Activated T-cell treated with anti-CD3 and anti-CD28 coated beads, Interleukin-2, amount 50 U/mL, for 24 hours (primary cell): ENCODE results near the gene FAM168A.

Experiments
- DNase-seq: peaks from one replicate; pipeline ENCODE4 v3.0.0-alpha.2; 2020
- H3K27ac Mint-ChIP-seq: 2 replicates; pipeline ENCODE4 v1.8.0; 2020; ENCODE audit warnings: mild to moderate bottlenecking, mixed read lengths
- H3K27me3 Mint-ChIP-seq: 2 replicates; pipeline ENCODE4 v1.8.0; 2020; ENCODE audit warnings: mixed read lengths
- H3K36me3 Mint-ChIP-seq: 2 replicates; pipeline ENCODE4 v1.8.0; 2020; ENCODE audit warnings: low read depth, mixed read lengths
- H3K4me1 Mint-ChIP-seq: 2 replicates; pipeline ENCODE4 v1.8.0; 2020; ENCODE audit warnings: low read depth, mixed read lengths
- H3K4me3 Mint-ChIP-seq: 2 replicates; pipeline ENCODE4 v1.8.0; 2020; ENCODE audit warnings: mild to moderate bottlenecking, moderate library complexity, mixed read lengths
- H3K9me3 Mint-ChIP-seq: 2 replicates; pipeline ENCODE4 v1.8.0; 2020; ENCODE audit warnings: mixed read lengths

FAM168A gene

GRCh38 chr11:73391665-73392064, 206.2 kb downstream of the FAM168A start:
- no peak for DNase-seq
- peaks cover 82% of the 10 kb centered on the region for H3K36me3 Mint-ChIP-seq
- H3K27ac Mint-ChIP-seq: no peak overlapping the region
- peaks cover 13% of the 10 kb centered on the region for H3K4me1 Mint-ChIP-seq
- H3K4me3 Mint-ChIP-seq: no peak overlapping the region
- H3K9me3 Mint-ChIP-seq: no peaks in the 10 kb centered on the region
- no peaks in the 10 kb centered on the region for H3K27me3 Mint-ChIP-seq

GRCh38 chr11:73390601-73391565, 207.0 kb downstream of the FAM168A start:
- no peak overlapping the region for H3K4me3 Mint-ChIP-seq
- H3K4me1 Mint-ChIP-seq: peaks cover 20% of the 10 kb centered on the region
- peak overlapping the region; percentile 71 for H3K27ac Mint-ChIP-seq
- peaks cover 75% of the 10 kb centered on the region for H3K36me3 Mint-ChIP-seq
- DNase-seq: no peak
- no peaks in the 10 kb centered on the region for H3K27me3 Mint-ChIP-seq
- no peaks in the 10 kb centered on the region for H3K9me3 Mint-ChIP-seq

- DNase-seq: no peak
- H3K4me3 Mint-ChIP-seq: no peak overlapping the region
- peaks cover 30% of the 10 kb centered on the region for H3K4me1 Mint-ChIP-seq
- H3K36me3 Mint-ChIP-seq: peaks cover 71% of the 10 kb centered on the region
- no peaks in the 10 kb centered on the region for H3K9me3 Mint-ChIP-seq
- no peaks in the 10 kb centered on the region for H3K27me3 Mint-ChIP-seq
- H3K27ac Mint-ChIP-seq: peak overlapping the region; percentile 71
These were observed 208.0 kb downstream of the FAM168A start for GRCh38 chr11:73389916-73390315.

GRCh38 chr11:73389134-73389525, 208.8 kb downstream of the FAM168A start:
- Mint-ChIP-seq H3K36me3 (peaks cover 66% of the 10 kb centered on the region), H3K4me3 (no peak overlapping the region), H3K9me3 (no peaks in the 10 kb centered on the region), H3K27ac (no peak overlapping the region), H3K27me3 (no peaks in the 10 kb centered on the region), H3K4me1 (peaks cover 37% of the 10 kb centered on the region)
- DNase-seq: no peak

DNA sequence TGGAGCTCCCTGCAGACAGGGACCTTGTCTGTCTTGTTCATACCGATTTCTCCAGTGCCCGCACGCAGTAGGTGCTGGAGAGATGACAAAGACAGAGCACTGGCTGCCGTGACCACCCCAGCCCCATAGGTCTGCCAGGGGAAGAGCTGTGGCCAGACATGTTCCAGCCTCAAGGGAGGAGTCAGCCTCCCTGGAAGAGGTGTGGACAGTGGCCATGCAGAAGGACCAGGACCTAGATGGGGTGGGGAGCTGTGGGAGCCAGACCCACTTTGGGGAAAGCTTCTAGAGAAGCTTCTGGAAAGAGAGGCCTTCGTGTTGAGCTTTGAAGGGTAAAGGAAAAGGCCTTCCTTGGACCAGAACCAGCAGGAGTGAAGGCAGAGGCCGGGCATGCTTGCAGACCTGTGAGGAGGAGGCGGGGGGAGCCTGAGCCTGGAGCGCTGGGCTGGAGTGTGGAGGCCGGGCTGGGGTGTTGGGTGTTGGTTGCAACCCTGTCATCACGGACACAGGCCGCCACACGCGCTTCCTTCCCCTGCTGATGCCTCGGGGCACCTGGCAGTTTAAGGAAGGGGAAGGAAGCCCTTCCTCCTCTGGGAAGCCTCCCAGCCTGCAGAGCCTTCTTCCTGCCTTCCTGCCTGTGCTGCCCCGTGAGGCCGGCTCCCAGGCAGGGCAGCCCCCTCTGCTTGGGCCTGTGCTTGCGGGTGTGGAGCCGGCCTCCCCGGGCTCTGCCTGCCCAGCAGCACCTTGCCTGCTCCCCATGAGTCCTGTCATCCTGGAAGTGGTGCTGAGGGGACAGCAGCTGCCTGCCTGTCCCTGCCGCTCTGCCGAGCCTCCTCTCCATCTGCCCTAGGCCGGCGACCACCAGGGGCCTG, 209.4 kb downstream of the FAM168A start:
- no peak for DNase-seq
- Mint-ChIP-seq H3K36me3 (peaks cover 61% of the 10 kb centered on the region), H3K9me3 (no peaks in the 10 kb centered on the region), H3K4me1 (peaks cover 44% of the 10 kb centered on the region), H3K27ac (peak overlapping the region; percentile 79), H3K4me3 (no peak overlapping the region), H3K27me3 (no peaks in the 10 kb centered on the region)

DNA sequence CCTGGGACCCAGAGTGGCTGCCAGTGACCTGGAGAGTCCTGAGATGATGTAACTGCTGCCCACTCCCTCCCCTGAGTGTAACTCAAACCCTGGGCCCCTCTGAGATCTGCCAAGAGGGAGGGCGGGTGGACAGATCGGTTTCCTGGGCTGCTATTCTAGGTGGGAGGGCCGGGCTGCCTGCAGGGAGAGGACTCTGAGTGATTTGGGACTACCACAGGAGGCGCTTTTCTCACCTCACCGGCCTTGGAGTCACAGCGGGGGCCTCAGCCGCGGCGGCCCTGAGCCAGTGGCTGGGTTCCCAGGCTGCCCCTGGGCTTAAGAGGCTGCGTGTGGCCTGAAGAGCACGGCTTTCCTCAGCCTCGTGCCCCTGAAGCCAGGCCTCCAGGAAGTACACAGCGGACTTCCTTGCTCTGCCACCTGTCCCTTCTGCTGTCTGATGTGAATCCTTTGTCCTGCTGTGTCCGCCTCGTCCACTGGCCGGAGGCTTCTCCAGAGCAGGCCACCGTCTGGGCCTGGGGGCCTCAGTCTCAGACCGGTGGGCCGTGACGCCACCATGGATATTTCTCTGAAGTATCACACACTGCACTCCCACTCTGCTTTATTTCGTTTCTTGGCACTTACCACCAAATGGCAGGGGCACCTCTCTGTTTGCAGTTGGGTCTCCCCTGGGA, 210.2 kb downstream of the FAM168A start:
- H3K27ac Mint-ChIP-seq: peak overlapping the region; percentile 87
- peaks cover 51% of the 10 kb centered on the region for H3K4me1 Mint-ChIP-seq
- H3K36me3 Mint-ChIP-seq: peaks cover 55% of the 10 kb centered on the region
- no peak overlapping the region for H3K4me3 Mint-ChIP-seq
- no peak for DNase-seq
- no peaks in the 10 kb centered on the region for H3K9me3 Mint-ChIP-seq
- H3K27me3 Mint-ChIP-seq: no peaks in the 10 kb centered on the region

DNA sequence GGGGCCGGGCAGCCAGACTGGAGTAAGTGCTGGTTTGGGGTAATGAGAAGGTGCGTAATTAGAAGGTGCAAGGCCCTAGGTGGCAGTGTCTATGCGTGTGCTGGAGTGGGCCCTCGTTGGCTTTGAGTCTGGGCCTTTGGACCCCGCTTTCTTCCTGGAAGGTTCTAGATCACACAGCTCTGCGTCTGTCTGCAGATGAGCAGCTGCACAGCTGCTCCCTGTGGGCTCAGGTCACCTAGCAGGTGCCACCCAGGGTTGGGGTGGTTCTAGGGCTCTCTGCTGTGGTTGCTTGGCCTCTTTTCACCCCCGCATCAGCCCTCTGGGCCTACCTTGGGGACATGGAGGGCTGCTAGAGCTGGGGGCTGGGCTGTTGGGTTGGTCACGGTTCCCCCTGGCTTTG, 211.4 kb downstream of the FAM168A start:
- Mint-ChIP-seq H3K9me3 (no peaks in the 10 kb centered on the region), H3K27ac (peak overlapping the region; percentile 87), H3K36me3 (peaks cover 50% of the 10 kb centered on the region), H3K27me3 (no peaks in the 10 kb centered on the region), H3K4me3 (no peak overlapping the region), H3K4me1 (peaks cover 63% of the 10 kb centered on the region)
- DNase-seq: no peak

DNA sequence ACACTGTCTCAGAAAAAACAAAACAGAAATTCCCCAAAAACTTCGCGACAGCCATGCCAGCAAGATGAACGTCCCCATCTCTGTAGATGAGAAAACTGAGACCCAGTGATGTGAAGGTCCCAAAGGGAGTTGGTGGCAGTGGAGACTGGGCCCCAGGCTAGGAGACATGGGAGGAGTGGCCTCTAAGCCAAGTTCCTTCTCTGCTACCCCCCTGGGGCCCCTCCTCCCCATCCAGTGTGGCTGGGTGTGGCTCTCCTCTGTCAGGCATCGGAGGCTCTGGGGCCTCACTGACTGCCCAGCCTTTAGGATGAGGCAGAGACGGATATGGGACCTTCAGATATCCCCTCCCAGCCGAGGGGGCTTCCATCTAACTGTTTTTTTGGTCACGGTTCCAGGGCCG, 211.9 kb downstream of the FAM168A start:
- Mint-ChIP-seq H3K9me3 (no peaks in the 10 kb centered on the region), H3K27ac (peak overlapping the region; percentile 84), H3K4me1 (peaks cover 66% of the 10 kb centered on the region), H3K4me3 (no peak overlapping the region), H3K27me3 (no peaks in the 10 kb centered on the region), H3K36me3 (peaks cover 47% of the 10 kb centered on the region)
- no peak for DNase-seq

DNA sequence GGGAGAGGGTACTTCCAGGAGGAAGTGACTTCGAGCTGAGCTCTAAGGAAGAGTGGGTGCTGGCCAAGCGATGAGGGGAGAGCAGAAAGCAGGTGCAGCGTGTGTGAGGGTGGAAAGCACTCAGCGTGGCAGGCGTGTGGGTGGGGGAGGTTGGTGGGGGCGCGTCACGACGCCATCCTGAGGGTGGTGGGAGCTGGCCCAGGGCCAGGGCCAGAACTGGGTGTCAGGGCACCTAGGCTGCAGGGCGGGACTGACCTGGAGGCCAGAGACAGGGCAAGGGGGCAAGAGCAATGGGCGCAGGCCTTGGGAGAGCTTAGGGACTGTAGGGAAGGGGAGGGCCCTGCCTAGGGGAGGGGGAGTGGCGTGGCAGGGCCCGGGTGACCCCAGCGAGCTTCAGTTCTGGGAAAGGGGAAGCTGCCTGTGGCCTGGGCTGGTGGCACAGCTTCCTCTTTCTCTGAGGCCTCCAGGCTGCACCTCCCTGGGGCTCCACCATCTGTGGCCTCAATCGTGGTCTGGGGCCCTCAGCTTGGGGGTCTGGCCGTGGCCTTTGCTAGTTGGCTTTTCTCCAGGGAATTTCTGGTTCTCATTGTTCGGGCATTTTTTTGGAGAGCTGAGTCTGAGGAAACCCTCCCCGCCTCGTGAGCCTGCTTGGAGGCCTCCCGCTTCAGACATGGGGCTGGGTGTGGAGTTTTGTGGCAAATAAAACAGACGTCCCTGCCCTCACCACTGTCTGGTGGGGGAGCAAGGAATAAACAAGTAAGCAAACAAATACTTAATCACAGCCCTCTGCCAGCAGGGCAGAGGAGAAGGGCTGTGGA, 212.8 kb downstream of the FAM168A start:
- peak overlapping the region; percentile 35 for H3K4me3 Mint-ChIP-seq
- peaks cover 75% of the 10 kb centered on the region for H3K4me1 Mint-ChIP-seq
- H3K27me3 Mint-ChIP-seq: no peaks in the 10 kb centered on the region
- H3K36me3 Mint-ChIP-seq: peaks cover 42% of the 10 kb centered on the region
- H3K9me3 Mint-ChIP-seq: no peaks in the 10 kb centered on the region
- peak overlapping the region; percentile 84 for H3K27ac Mint-ChIP-seq
- DNase-seq: no peak

DNA sequence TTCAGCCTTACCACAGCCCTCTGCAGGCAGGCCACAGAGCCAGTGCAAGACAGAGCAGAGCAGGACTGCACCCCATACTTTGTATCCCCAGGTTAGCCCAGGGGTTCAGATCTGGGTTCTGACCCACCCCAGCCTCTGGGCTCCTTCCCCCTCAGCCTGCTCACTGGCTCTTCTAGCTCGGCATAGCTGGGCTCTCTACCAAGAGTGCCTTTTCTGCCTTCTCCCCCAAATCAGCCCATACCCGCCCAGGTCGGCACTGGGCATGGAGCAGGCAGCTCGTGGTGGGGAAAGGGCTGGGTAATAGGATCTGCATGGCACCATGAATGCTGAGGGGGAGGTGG, 213.4 kb downstream of the FAM168A start:
- H3K27me3 Mint-ChIP-seq: no peaks in the 10 kb centered on the region
- peaks cover 77% of the 10 kb centered on the region for H3K4me1 Mint-ChIP-seq
- peak overlapping the region; percentile 84 for H3K27ac Mint-ChIP-seq
- peak overlapping the region; percentile 35 for H3K4me3 Mint-ChIP-seq
- DNase-seq: no peak
- H3K9me3 Mint-ChIP-seq: no peaks in the 10 kb centered on the region
- peaks cover 41% of the 10 kb centered on the region for H3K36me3 Mint-ChIP-seq

GRCh38 chr11:73384125-73384441, 213.8 kb downstream of the FAM168A start:
- no peak for DNase-seq
- H3K36me3 Mint-ChIP-seq: peaks cover 40% of the 10 kb centered on the region
- peak overlapping the region; percentile 10 for H3K4me3 Mint-ChIP-seq
- no peaks in the 10 kb centered on the region for H3K9me3 Mint-ChIP-seq
- no peaks in the 10 kb centered on the region for H3K27me3 Mint-ChIP-seq
- peaks cover 81% of the 10 kb centered on the region for H3K4me1 Mint-ChIP-seq
- peak overlapping the region; percentile 61 for H3K27ac Mint-ChIP-seq

- Mint-ChIP-seq H3K9me3 (no peaks in the 10 kb centered on the region), H3K4me1 (peaks cover 87% of the 10 kb centered on the region), H3K27ac (peak overlapping the region; percentile 61), H3K4me3 (peak overlapping the region; percentile 10), H3K27me3 (no peaks in the 10 kb centered on the region), H3K36me3 (peaks cover 39% of the 10 kb centered on the region)
- DNase-seq: no peak
These were observed 214.4 kb downstream of the FAM168A start for GRCh38 chr11:73383249-73384124.

GRCh38 chr11:73382747-73383146, 215.2 kb downstream of the FAM168A start:
- no peaks in the 10 kb centered on the region for H3K9me3 Mint-ChIP-seq

More at GRCh38 chr11:73382747-73383146, 215.2 kb downstream of the FAM168A start:
- DNase-seq: no peak
- peak overlapping the region; percentile 63 for H3K27ac Mint-ChIP-seq
- H3K4me3 Mint-ChIP-seq: no peak overlapping the region
- H3K27me3 Mint-ChIP-seq: no peaks in the 10 kb centered on the region
- H3K4me1 Mint-ChIP-seq: peaks cover 90% of the 10 kb centered on the region
- peaks cover 40% of the 10 kb centered on the region for H3K36me3 Mint-ChIP-seq
